ENCODE data around the gene TRIM2.

TRIM2 gene

GRCh38 chr4:153222707-153223426 is 18.6 kb downstream of the TRIM2 start:
- peak; percentile 8 to 33 for DNase-seq

GRCh38 chr4:153223427-153223801 is 19.2 kb downstream of the TRIM2 start:
- DNase-seq: no peak

- DNase-seq: no peak
Measured at GRCh38 chr4:153223930-153224329, 19.7 kb downstream of the TRIM2 start.

- DNase-seq: no peak
Measured at GRCh38 chr4:153224474-153224873, 20.2 kb downstream of the TRIM2 start.

GRCh38 chr4:153227469-153228075 is 23.3 kb downstream of the TRIM2 start:
- DNase-seq: no peak

- peak in 1 of 2 donors; percentile 41 for DNase-seq
Measured at GRCh38 chr4:153228512-153229140, 24.4 kb downstream of the TRIM2 start.

- DNase-seq: no peak
Measured at GRCh38 chr4:153229545-153229944, 25.3 kb downstream of the TRIM2 start.

- DNase-seq: no peak
Measured at GRCh38 chr4:153232768-153233167, 28.5 kb downstream of the TRIM2 start.

GRCh38 chr4:153233761-153234371 is 29.6 kb downstream of the TRIM2 start:
- DNase-seq: no peak

- DNase-seq: peak in 1 of 2 donors; percentile 14
Measured at GRCh38 chr4:153234885-153235284, 30.6 kb downstream of the TRIM2 start.

GRCh38 chr4:153238135-153238919 is 34.1 kb downstream of the TRIM2 start:
- DNase-seq: no peak

GRCh38 chr4:153239409-153239808 is 35.2 kb downstream of the TRIM2 start:
- no peak for DNase-seq

GRCh38 chr4:153241295-153241694 is 37.1 kb downstream of the TRIM2 start:
- DNase-seq: no peak

- no peak for DNase-seq
Measured at GRCh38 chr4:153241970-153242838, 38.0 kb downstream of the TRIM2 start.

- no peak for DNase-seq
Measured at GRCh38 chr4:153242839-153243324, 38.6 kb downstream of the TRIM2 start.

GRCh38 chr4:153243468-153243867 is 39.2 kb downstream of the TRIM2 start:
- no peak for DNase-seq

- no peak for DNase-seq
Measured at GRCh38 chr4:153244969-153245368, 40.7 kb downstream of the TRIM2 start.

- no peak for DNase-seq
Measured at GRCh38 chr4:153245775-153246174, 41.5 kb downstream of the TRIM2 start.

- DNase-seq: no peak
Measured at GRCh38 chr4:153246446-153247115, 42.3 kb downstream of the TRIM2 start.

GRCh38 chr4:153247116-153247490 is 42.9 kb downstream of the TRIM2 start:
- no peak for DNase-seq

GRCh38 chr4:153248641-153249198 is 44.5 kb downstream of the TRIM2 start:
- no peak for DNase-seq
